Left ventricle myocardium inferior (tissue), 1 donor: Measurements from ENCODE around the gene BORCS8. TPM values are rescaled to one million over a fixed set of nuclear protein-coding genes. Genes with fewer than 3 reads are reported as not detected.

Experiments used
- DNase-seq: peaks from one replicate; pipeline ENCODE4 v3.0.0-alpha.2; 2020
- H3K27ac ChIP-seq: fragments of 200-600 bp; replicated peaks from 2 replicates; pipeline ENCODE4 v1.8.0; 2021
- H3K27me3 ChIP-seq: fragments of 200-600 bp; 2 replicates; pipeline ENCODE4 v1.8.0; 2021; ENCODE audit warnings: low read depth
- H3K36me3 ChIP-seq: fragments of 200-600 bp; 2 replicates; pipeline ENCODE4 v1.8.0; 2021
- H3K4me1 ChIP-seq: fragments of 200-600 bp; 2 replicates; pipeline ENCODE4 v1.8.0; 2021
- H3K4me3 ChIP-seq: fragments of 200-600 bp; 2 replicates; pipeline ENCODE4 v1.8.0; 2021; ENCODE audit warnings: mild to moderate bottlenecking, moderate library complexity
- H3K9me3 ChIP-seq: fragments of 200-600 bp; replicated peaks from 2 replicates; pipeline ENCODE4 v1.8.0; 2021
- CTCF ChIP-seq: fragments of 200-600 bp; IDR thresholded peaks from 2 replicates; pipeline ENCODE4 v1.8.0; 2021; ENCODE audit warnings: antibody characterized with exemption, mild to moderate bottlenecking, borderline replicate concordance
- intact Hi-C: fragments of 100-400 bp; cut with micrococcal nuclease; formaldehyde crosslinking; loops from one replicate; pipeline ENCODE4 v1.11.0; 2022
- total RNA-seq: library from RNA; stranded (reverse); fragmentation: NEBNext Ultra II Directional; extraction: Animal tissue kit (Norgen Biotek cat#: 25700); gene quantifications from one replicate; pipeline ENCODE4 v1.2.1, GENCODE V29; 2021
- donor health status: DM: no; HTN: yes; CAD: no; lungs with severe emphysema.

The BORCS8 gene
- total RNA-seq, 1 donor from 2014 or later = 20.2 TPM

GRCh38 chr19:19234220-19234816 lies 42.4 kb upstream of the BORCS8 start:
- H3K36me3 ChIP-seq = no peaks in the 10 kb centered on the region
- H3K4me1 ChIP-seq = no peaks in the 10 kb centered on the region
- H3K27me3 ChIP-seq = peaks cover 35% of the 10 kb centered on the region
- no peak for DNase-seq
- TF ChIP-seq CTCF = no peak
- intact Hi-C loops = no loop called here
- no peak overlapping the region for H3K27ac ChIP-seq
- no peak overlapping the region for H3K4me3 ChIP-seq
- H3K9me3 ChIP-seq = peaks cover 35% of the 10 kb centered on the region

- no peak for TF ChIP-seq CTCF
- intact Hi-C loops = no loop called here
- Histone ChIP-seq H3K27me3 (peaks cover 33% of the 10 kb centered on the region), H3K4me1 (no peaks in the 10 kb centered on the region), H3K27ac (no peak overlapping the region), H3K4me3 (no peak overlapping the region), H3K9me3 (peaks cover 35% of the 10 kb centered on the region), H3K36me3 (no peaks in the 10 kb centered on the region)
- DNase-seq = no peak
These were observed 40.3 kb upstream of the BORCS8 start for GRCh38 chr19:19232261-19232721.

GRCh38 chr19:19230999-19231398 lies 39.0 kb upstream of the BORCS8 start:
- peaks cover 45% of the 10 kb centered on the region for H3K27me3 ChIP-seq

DNA sequence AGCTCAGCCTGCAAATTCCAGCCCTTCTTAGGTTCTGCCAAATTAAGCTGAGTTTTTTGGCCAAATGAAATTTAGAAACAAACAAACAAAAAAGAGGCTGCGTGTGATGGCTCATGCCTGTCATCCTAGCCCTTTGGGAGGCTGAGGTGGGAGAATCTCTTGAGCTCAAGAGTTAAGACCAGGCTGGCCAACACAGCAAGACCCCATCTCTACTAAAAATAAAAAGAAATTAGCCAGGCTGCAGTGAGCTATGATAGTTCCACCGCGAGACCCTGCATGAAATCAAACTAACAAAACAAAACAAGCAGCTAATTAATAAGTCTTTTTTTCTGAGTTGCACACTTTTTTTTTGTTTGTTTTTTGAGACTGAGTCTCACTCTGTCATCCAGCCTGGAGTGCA lies 37.7 kb upstream of the BORCS8 start:
- Histone ChIP-seq H3K9me3 (peaks cover 16% of the 10 kb centered on the region), H3K27me3 (peaks cover 55% of the 10 kb centered on the region)

More at GRCh38 chr19:19230999-19231398, 39.0 kb upstream of the BORCS8 start:
- TF ChIP-seq CTCF = no peak
- no peak for DNase-seq
- no peak overlapping the region for H3K4me3 ChIP-seq
- no peak overlapping the region for H3K27ac ChIP-seq
- no peaks in the 10 kb centered on the region for H3K4me1 ChIP-seq
- H3K36me3 ChIP-seq = no peaks in the 10 kb centered on the region
- H3K9me3 ChIP-seq = peaks cover 29% of the 10 kb centered on the region
- intact Hi-C loops = no loop called here

GRCh38 chr19:19227217-19227616 lies 35.3 kb upstream of the BORCS8 start:
- no peaks in the 10 kb centered on the region for H3K36me3 ChIP-seq
- no peak for TF ChIP-seq CTCF
- intact Hi-C loops = no loop called here

More for the DNA sequence above, 37.7 kb upstream of the BORCS8 start:
- no peak for DNase-seq
- no peak for TF ChIP-seq CTCF
- Histone ChIP-seq H3K27ac (no peak overlapping the region), H3K36me3 (no peaks in the 10 kb centered on the region), H3K4me1 (peaks cover 8% of the 10 kb centered on the region), H3K4me3 (no peak overlapping the region)
- intact Hi-C loops = no loop called here

More at GRCh38 chr19:19227217-19227616, 35.3 kb upstream of the BORCS8 start:
- H3K27ac ChIP-seq = no peak overlapping the region
- no peak for DNase-seq
- peaks cover 78% of the 10 kb centered on the region for H3K27me3 ChIP-seq
- no peak overlapping the region for H3K4me3 ChIP-seq
- H3K9me3 ChIP-seq = no peaks in the 10 kb centered on the region
- peaks cover 9% of the 10 kb centered on the region for H3K4me1 ChIP-seq
